ENCODE results near the gene HSDL1.

The HSDL1 gene

GRCh38 chr16:84081446-84081989 lies 63.5 kb downstream of the HSDL1 start:
- peaks cover 91% of the 10 kb centered on the region for H3K36me3 Mint-ChIP-seq (ENCODE audit: low read depth)
- no peaks in the 10 kb centered on the region for H3K9me3 Mint-ChIP-seq
- H3K4me3 Mint-ChIP-seq = no peak overlapping the region
- intact Hi-C loops (cut with micrococcal nuclease) = no loop called here
- H3K4me1 Mint-ChIP-seq (ENCODE audit: low read depth) = peaks cover 56% of the 10 kb centered on the region
- H3K27ac Mint-ChIP-seq = peak overlapping the region; percentile 91
- H3K27me3 Mint-ChIP-seq = no peaks in the 10 kb centered on the region

- H3K36me3 Mint-ChIP-seq (ENCODE audit: low read depth) = peaks cover 91% of the 10 kb centered on the region
- H3K27me3 Mint-ChIP-seq = no peaks in the 10 kb centered on the region
These were observed 64.2 kb downstream of the HSDL1 start for GRCh38 chr16:84080813-84081212.

DNA sequence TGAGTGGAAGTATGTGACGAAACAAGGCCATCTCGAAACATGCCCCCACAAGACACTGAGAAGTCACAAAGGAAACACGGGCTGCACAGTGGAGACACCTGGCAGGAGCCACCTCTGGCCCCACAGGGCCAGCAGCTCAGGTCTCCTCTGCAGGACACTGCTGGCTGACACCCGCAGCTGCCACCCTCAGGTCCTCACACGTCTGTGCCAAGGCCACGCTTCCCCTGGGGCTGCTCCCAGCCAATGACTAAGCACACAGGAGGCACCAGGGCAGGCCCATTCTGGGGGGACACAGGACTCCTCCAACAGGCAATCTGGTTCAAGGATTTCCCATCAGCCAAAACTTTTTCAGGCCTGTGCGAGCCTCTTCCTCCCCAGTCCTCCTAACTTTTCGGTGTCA lies 64.6 kb downstream of the HSDL1 start:
- Mint-ChIP-seq H3K27me3 (no peaks in the 10 kb centered on the region), H3K4me1 (ENCODE audit: low read depth) (peaks cover 47% of the 10 kb centered on the region), H3K36me3 (ENCODE audit: low read depth) (peaks cover 94% of the 10 kb centered on the region), H3K9me3 (no peaks in the 10 kb centered on the region), H3K27ac (no peak overlapping the region), H3K4me3 (no peak overlapping the region)
- intact Hi-C loops (cut with micrococcal nuclease) = no loop called here

More at GRCh38 chr16:84080813-84081212, 64.2 kb downstream of the HSDL1 start:
- intact Hi-C loops (cut with micrococcal nuclease) = no loop called here
- Mint-ChIP-seq H3K9me3 (no peaks in the 10 kb centered on the region), H3K4me1 (ENCODE audit: low read depth) (peaks cover 49% of the 10 kb centered on the region), H3K27ac (no peak overlapping the region), H3K4me3 (no peak overlapping the region)

- Mint-ChIP-seq H3K27me3 (no peaks in the 10 kb centered on the region), H3K4me3 (no peak overlapping the region), H3K9me3 (no peaks in the 10 kb centered on the region), H3K27ac (no peak overlapping the region), H3K4me1 (ENCODE audit: low read depth) (peaks cover 39% of the 10 kb centered on the region), H3K36me3 (ENCODE audit: low read depth) (peaks cover 97% of the 10 kb centered on the region)
- intact Hi-C loops (cut with micrococcal nuclease) = no loop called here
These were observed 65.3 kb downstream of the HSDL1 start for GRCh38 chr16:84079664-84080063.

DNA sequence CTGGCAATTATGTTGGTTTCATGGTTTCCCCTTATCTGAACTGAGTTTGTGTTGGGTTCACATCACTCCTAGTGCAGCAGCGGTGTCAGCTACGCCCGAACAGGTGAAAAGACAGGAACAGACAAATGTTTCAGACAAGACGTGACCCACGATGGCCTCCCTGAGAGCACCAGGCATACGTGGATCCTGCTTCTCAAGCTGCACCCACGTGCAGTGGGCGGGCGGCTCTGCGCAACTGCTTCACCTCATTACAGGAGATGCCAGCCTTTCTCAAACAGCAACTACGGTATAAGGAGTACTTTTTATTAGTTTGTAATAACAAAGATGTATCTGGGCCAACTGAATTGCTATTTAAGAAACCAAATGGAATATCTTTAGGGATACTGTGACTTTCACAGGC lies 69.6 kb downstream of the HSDL1 start:
- Mint-ChIP-seq H3K27ac (peak overlapping the region; percentile 53), H3K4me3 (no peak overlapping the region), H3K27me3 (no peaks in the 10 kb centered on the region)

GRCh38 chr16:84074721-84075120 lies 70.3 kb downstream of the HSDL1 start:
- Mint-ChIP-seq H3K4me1 (ENCODE audit: low read depth) (peaks cover 25% of the 10 kb centered on the region), H3K27me3 (no peaks in the 10 kb centered on the region), H3K27ac (peak overlapping the region; percentile 53), H3K9me3 (no peaks in the 10 kb centered on the region), H3K36me3 (ENCODE audit: low read depth) (peaks cover 97% of the 10 kb centered on the region), H3K4me3 (no peak overlapping the region)
- intact Hi-C loops (cut with micrococcal nuclease) = no loop called here

More for the DNA sequence above, 69.6 kb downstream of the HSDL1 start:
- H3K4me1 Mint-ChIP-seq (ENCODE audit: low read depth) = peaks cover 28% of the 10 kb centered on the region
- peaks cover 100% of the 10 kb centered on the region for H3K36me3 Mint-ChIP-seq (ENCODE audit: low read depth)
- intact Hi-C loops (cut with micrococcal nuclease) = no loop called here
- no peaks in the 10 kb centered on the region for H3K9me3 Mint-ChIP-seq
